Fibroblast of lung (primary cell): ENCODE data around the gene MRPL49.

Experiments
- EZH2 ChIP-seq: IDR thresholded peaks from 2 replicates; pipeline ENCODE4 v1.5.1; 2012; ENCODE audit warnings: low read length, control low read depth, mild to moderate bottlenecking; ENCODE audit errors: missing control alignments
- TF ChIP-seq, protein P1 (sequence below), 2 donors: IDR thresholded peaks in 1 of 2; conservative IDR thresholded peaks in 1 of 2; 1 replicate in 1 of 2; 2 replicates in 1 of 2; pipeline ENCODE4 v1.5.1; 2011 to 2012; ENCODE audit warnings: low read length in 2 of 2, control low read depth in 1 of 2, inconsistent platforms in 1 of 2, low read depth in 1 of 2, mild to moderate bottlenecking in 1 of 2

DNA sequence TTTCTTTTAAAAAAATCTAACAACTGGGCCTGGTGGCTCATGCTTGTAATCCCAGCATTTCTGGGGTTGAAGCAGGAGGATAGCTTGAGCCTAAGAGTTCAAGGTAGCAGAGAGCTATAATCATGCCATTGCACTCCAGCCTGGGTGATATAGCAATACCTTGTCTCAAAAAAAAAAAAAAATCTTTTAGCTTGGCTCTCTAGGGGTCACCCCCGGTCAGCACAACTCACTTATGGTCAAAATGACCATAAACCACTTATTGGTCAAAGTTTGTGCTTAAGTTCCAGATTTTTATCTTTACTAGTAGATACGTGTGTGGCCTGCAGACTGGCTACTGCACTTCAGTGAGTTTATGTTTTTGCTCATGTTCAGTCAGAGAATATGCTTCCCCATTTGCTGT is 41.6 kb downstream of the MRPL49 start:
- TF ChIP-seq, protein P1, sequence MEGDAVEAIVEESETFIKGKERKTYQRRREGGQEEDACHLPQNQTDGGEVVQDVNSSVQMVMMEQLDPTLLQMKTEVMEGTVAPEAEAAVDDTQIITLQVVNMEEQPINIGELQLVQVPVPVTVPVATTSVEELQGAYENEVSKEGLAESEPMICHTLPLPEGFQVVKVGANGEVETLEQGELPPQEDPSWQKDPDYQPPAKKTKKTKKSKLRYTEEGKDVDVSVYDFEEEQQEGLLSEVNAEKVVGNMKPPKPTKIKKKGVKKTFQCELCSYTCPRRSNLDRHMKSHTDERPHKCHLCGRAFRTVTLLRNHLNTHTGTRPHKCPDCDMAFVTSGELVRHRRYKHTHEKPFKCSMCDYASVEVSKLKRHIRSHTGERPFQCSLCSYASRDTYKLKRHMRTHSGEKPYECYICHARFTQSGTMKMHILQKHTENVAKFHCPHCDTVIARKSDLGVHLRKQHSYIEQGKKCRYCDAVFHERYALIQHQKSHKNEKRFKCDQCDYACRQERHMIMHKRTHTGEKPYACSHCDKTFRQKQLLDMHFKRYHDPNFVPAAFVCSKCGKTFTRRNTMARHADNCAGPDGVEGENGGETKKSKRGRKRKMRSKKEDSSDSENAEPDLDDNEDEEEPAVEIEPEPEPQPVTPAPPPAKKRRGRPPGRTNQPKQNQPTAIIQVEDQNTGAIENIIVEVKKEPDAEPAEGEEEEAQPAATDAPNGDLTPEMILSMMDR (conservative IDR thresholded peaks at IDR 0.05 in 1 of 2, IDR thresholded peaks at IDR 0.05 in 1 of 2; ENCODE audit: low read depth in 1 of 2, low read length in 2 of 2) = no peak
- TF ChIP-seq EZH2 = no peak
